NCI-H524 treated with DMSO at 0.1 percent for 48 hours (cell line): ENCODE measurements around the gene RNF20.
A peak's percentile ranks its signal among the peaks of the same experiment; 100 is the strongest.
"Not testable (repeated sequence)": the region's sequence is repeated elsewhere in the genome, so short reads cannot be mapped to it uniquely, and the experiment has no call there.

Experiments
- DNase-seq: peaks from one replicate; lab custom pipeline; 2025; lab: John Stamatoyannopoulos, UW

The RNF20 gene

GRCh38 chr9:101530076-101530711 lies 3.5 kb upstream of the RNF20 start:
- peak; percentile 32 for DNase-seq

- no peak for DNase-seq
Measured at GRCh38 chr9:101536351-101536750, 2.7 kb downstream of the RNF20 start.

GRCh38 chr9:101536938-101537337 lies 3.3 kb downstream of the RNF20 start:
- no peak for DNase-seq

- DNase-seq: no peak
Measured at GRCh38 chr9:101540069-101540468, 6.4 kb downstream of the RNF20 start.

- no peak for DNase-seq
Measured at GRCh38 chr9:101543098-101543735, 9.6 kb downstream of the RNF20 start.

- DNase-seq: not testable (repeated sequence)
Measured at GRCh38 chr9:101549472-101550098, 15.9 kb downstream of the RNF20 start.

- DNase-seq: no peak
Measured at GRCh38 chr9:101561740-101562139, 28.1 kb downstream of the RNF20 start.

- no peak for DNase-seq
Measured at GRCh38 chr9:101562966-101563365, 29.3 kb downstream of the RNF20 start.

GRCh38 chr9:101564252-101564651 lies 30.6 kb downstream of the RNF20 start:
- no peak for DNase-seq

- DNase-seq: no peak
Measured at GRCh38 chr9:101566904-101567724, 33.5 kb downstream of the RNF20 start.

- DNase-seq: no peak
Measured at GRCh38 chr9:101567725-101568350, 34.2 kb downstream of the RNF20 start.

- no peak for DNase-seq
Measured at GRCh38 chr9:101569741-101570501, 36.3 kb downstream of the RNF20 start.

- no peak for DNase-seq
Measured at GRCh38 chr9:101571114-101571513, 37.5 kb downstream of the RNF20 start.

- DNase-seq: no peak
Measured at GRCh38 chr9:101572316-101572715, 38.7 kb downstream of the RNF20 start.

- DNase-seq: no peak
Measured at GRCh38 chr9:101574731-101575333, 41.2 kb downstream of the RNF20 start.

GRCh38 chr9:101578378-101578777 lies 44.7 kb downstream of the RNF20 start:
- DNase-seq: no peak

GRCh38 chr9:101579711-101580545 lies 46.3 kb downstream of the RNF20 start:
- DNase-seq: peak; percentile 7

GRCh38 chr9:101582553-101582952 lies 48.9 kb downstream of the RNF20 start:
- DNase-seq: no peak

GRCh38 chr9:101585740-101586139 lies 52.1 kb downstream of the RNF20 start:
- no peak for DNase-seq

GRCh38 chr9:101586651-101587050 lies 53.0 kb downstream of the RNF20 start:
- DNase-seq: no peak
